ENCODE data around the gene FILIP1L. TPM values are rescaled to one million over a fixed set of nuclear protein-coding genes. Genes with fewer than 3 reads are reported as not detected.

The FILIP1L gene
- total and polyA plus RNA-seq, 2 of the 4 experiments (the other 2 are of a cell fraction), result 11.5 to 19.9 TPM

- Histone ChIP-seq H2BK20ac (ENCODE audit: low read depth, low read length) (no peak overlapping the region; the same call in 1 of the 2 replicates), H3K18ac (ENCODE audit: low read depth, low read length) (no peak overlapping the region), H3K4me2 (ENCODE audit: low read depth, low read length) (no peak overlapping the region), H2AK5ac (ENCODE audit: low read depth, low read length) (no peak overlapping the region), H4K5ac (ENCODE audit: low read depth, low read length) (no peak overlapping the region), H4K20me1 (ENCODE audit: insufficient read depth, low read length) (no peaks in the 10 kb centered on the region), H2AFZ (replicated peaks; ENCODE audit: low read length, poor library complexity) (no peak overlapping the region), H3K4me1 (ENCODE audit: control insufficient read depth, insufficient read depth, low read length) (peaks cover 9% of the 10 kb centered on the region), H4K8ac (ENCODE audit: low read depth in 2 of 2, low read length in 2 of 2) (no peak overlapping the region), H3K56ac (ENCODE audit: extremely low read depth, insufficient read depth, low read length) (no peak overlapping the region), H3K9ac (ENCODE audit: low read depth, low read length) (no peak overlapping the region), H3K27me3 (ENCODE audit: control insufficient read depth, insufficient read depth, low read length) (no peaks in the 10 kb centered on the region), H3K27ac (ENCODE audit: insufficient read depth, low read length) (no peak overlapping the region), H3K14ac (replicated peaks; ENCODE audit: low read depth, low read length) (no peak overlapping the region), H2BK15ac (ENCODE audit: low read depth, low read length) (no peak overlapping the region), H3K79me1 (ENCODE audit: low read depth in 1 of 2, low read length in 2 of 2) (peaks cover 7 to 10% of the 10 kb centered on the region in 2 experiments; a peak in 3 of 4 replicates), H3K9me3 (ENCODE audit: control insufficient read depth, insufficient read depth, low read length) (no peaks in the 10 kb centered on the region), H3K9me1 (ENCODE audit: insufficient read depth, low read length) (peaks cover 13% of the 10 kb centered on the region; the same call in 1 of the 2 replicates), H4K91ac (ENCODE audit: insufficient read depth, low read depth, low read length) (no peak overlapping the region), H2BK120ac (ENCODE audit: low read depth, low read length) (0 out of 2 replicates have a peak overlapping the region, but pooled peaks have one; percentile 21), H3K4me3 (ENCODE audit: insufficient read depth, low read depth, low read length) (no peak overlapping the region), H3K23ac (ENCODE audit: low read depth, low read length) (no peak overlapping the region), H2AK9ac (replicated peaks; ENCODE audit: low read depth, low read length, poor library complexity) (no peak overlapping the region), H3K36me3 (ENCODE audit: control insufficient read depth, insufficient read depth, low read length) (no peaks in the 10 kb centered on the region), H3K4ac (ENCODE audit: low read depth, low read length) (no peak overlapping the region), H2BK5ac (ENCODE audit: low read depth, low read length, poor library complexity, severe bottlenecking) (no peak overlapping the region)
- POLR2A ChIA-PET (ENCODE audit: unreplicated experiment), result no interaction called here
- DNase-seq, result no peak
- ATAC-seq (ENCODE audit: low read depth), result no peak
- CTCF ChIA-PET, result no interaction called here
- no TSS peak for BruUV-seq (replicated peaks)
- TF ChIP-seq RCOR1 (IDR thresholded peaks at IDR 0.05; ENCODE audit: insufficient replicate concordance, low read length), result no peak
- TF ChIP-seq CTCF (conservative IDR thresholded peaks at IDR 0.05; ENCODE audit: low read depth, low read length), result no peak
- no peak for TF ChIP-seq USF2 (IDR thresholded peaks at IDR 0.05; ENCODE audit: low read depth, low read length)
- no peak for TF ChIP-seq NFE2L2 (IDR thresholded peaks at IDR 0.05; ENCODE audit: low read depth, low read length)
- no peak for TF ChIP-seq BHLHE40 (IDR thresholded peaks at IDR 0.05; ENCODE audit: low read depth, low read length)
- TF ChIP-seq RFX5 (IDR thresholded peaks at IDR 0.05; ENCODE audit: low read depth, low read length), result no peak
- no peak for TF ChIP-seq MXI1 (IDR thresholded peaks at IDR 0.05; ENCODE audit: borderline replicate concordance, low read depth, low read length)
- no peak for TF ChIP-seq POLR2A (IDR thresholded peaks at IDR 0.05; ENCODE audit: low read depth, low read length)
- no peak for TF ChIP-seq ELK1 (IDR thresholded peaks at IDR 0.05; ENCODE audit: borderline replicate concordance, low read depth, low read length)
- no peak for TF ChIP-seq SMC3 (IDR thresholded peaks at IDR 0.05; ENCODE audit: low read depth, low read length)
- dilution Hi-C loops (cut with HindIII; ENCODE audit: low sequenced_read_pairs, unreplicated experiment), result no loop called here
- WGBS, 2 experiments (ENCODE audit: extremely low coverage in 2 of 2, insufficient read length in 1 of 2), result no CpG with 5 or more reads among the region's 3 CpGs
- in situ Hi-C loops (cut with MboI; ENCODE audit: low sequenced_read_pairs), result no loop called here
- intact Hi-C loops (cut with micrococcal nuclease), result no loop called here
Measured at GRCh38 chr3:100001083-100001482, 113.2 kb downstream of the FILIP1L start.

Measured in IMR-90 (cell line).